K562 (cell line): ENCODE data around the gene NTPCR. TPM values are rescaled to one million over a fixed set of nuclear protein-coding genes. Genes with fewer than 3 reads are reported as not detected.
A peak's percentile ranks its signal among the peaks of the same experiment; 100 is the strongest.

Experiments used
- BCL6 ChIP-seq: fragments of 250-450 bp; sonication (Bioruptor Pico); IDR thresholded peaks from 2 replicates; pipeline ENCODE4 v1.4.0; 2020
- BDP1 ChIP-seq: IDR thresholded peaks from 3 replicates; pipeline ENCODE4 v1.6.1; 2011; ENCODE audit not compliant: insufficient read length, insufficient read depth
- BMI1 ChIP-seq: fragments of 150-350 bp; IDR thresholded peaks from 2 replicates; pipeline ENCODE4 v1.6.1; 2014; ENCODE audit warnings: low read length
- CTBP1 ChIP-seq: fragments of 450-650 bp; IDR thresholded peaks from 2 replicates; pipeline ENCODE4 v1.6.1; 2016; ENCODE audit warnings: borderline replicate concordance
- E2F3 ChIP-seq: fragments of 250-450 bp; sonication (Bioruptor Pico); IDR thresholded peaks from 2 replicates; pipeline ENCODE4 v1.4.0; 2020; ENCODE audit warnings: mild to moderate bottlenecking
- EGR1 ChIP-seq: fragments of 450-650 bp; conservative IDR thresholded peaks from 2 replicates; pipeline ENCODE4 v1.6.1; 2017; ENCODE audit warnings: mild to moderate bottlenecking
- ERF ChIP-seq: fragments of 450-650 bp; formaldehyde crosslinking; IDR thresholded peaks from 2 replicates; pipeline ENCODE4 v1.4.0; 2020; ENCODE audit warnings: mild to moderate bottlenecking, mixed read lengths
- GABPB1 ChIP-seq: sonication (generic); formaldehyde crosslinking; IDR thresholded peaks from 2 replicates; pipeline ENCODE4 v1.8.0; 2022; ENCODE audit warnings: mild to moderate bottlenecking, missing genetic modification reagents
- GATAD2B ChIP-seq: fragments of 450-650 bp; IDR thresholded peaks from 2 replicates; pipeline ENCODE4 v1.6.1; 2017; ENCODE audit warnings: mild to moderate bottlenecking, borderline replicate concordance
- HDAC3 ChIP-seq: fragments of 450-650 bp; IDR thresholded peaks from 2 replicates; pipeline ENCODE4 v1.6.1; 2018; ENCODE audit warnings: borderline replicate concordance, mild to moderate bottlenecking, moderate library complexity; ENCODE audit not compliant: partially characterized antibody
- ILF3 ChIP-seq: fragments of 450-650 bp; IDR thresholded peaks from 2 replicates; pipeline ENCODE4 v1.6.1; 2018; ENCODE audit warnings: antibody characterized with exemption, mild to moderate bottlenecking, moderate library complexity, borderline replicate concordance
- IRF2 ChIP-seq: sonication (generic); formaldehyde crosslinking; IDR thresholded peaks from 2 replicates; pipeline ENCODE4 v1.8.1; 2022; ENCODE audit warnings: mild to moderate bottlenecking, missing genetic modification reagents
- JUN ChIP-seq, 2 experiments: sonication (generic) in 1 of 2; formaldehyde crosslinking in 1 of 2; IDR thresholded peaks; 2 replicates each; pipeline versions ENCODE4 v1.6.1 to v1.8.0; 2012 to 2022; ENCODE audit warnings: borderline replicate concordance in 2 of 2, mild to moderate bottlenecking in 2 of 2, improper control_type of control experiment in 1 of 2, low read depth in 1 of 2, low read length in 1 of 2, missing genetic modification reagents in 1 of 2
- KHSRP ChIP-seq: fragments of 450-650 bp; IDR thresholded peaks from 2 replicates; pipeline ENCODE4 v1.6.1; 2017
- LARP7 ChIP-seq: fragments of 450-650 bp; IDR thresholded peaks from 2 replicates; pipeline ENCODE4 v1.6.1; 2016
- MAFG ChIP-seq: fragments of 450-650 bp; conservative IDR thresholded peaks from 2 replicates; pipeline ENCODE4 v1.6.1; 2016; ENCODE audit warnings: missing genetic modification characterization, missing compliant biosample characterization
- NR1H2 ChIP-seq: sonication (generic); formaldehyde crosslinking; IDR thresholded peaks from 2 replicates; pipeline ENCODE4 v1.4.0; 2020; ENCODE audit warnings: mild to moderate bottlenecking, missing genetic modification reagents
- POLR2B ChIP-seq: fragments of 450-650 bp; IDR thresholded peaks from 2 replicates; pipeline ENCODE4 v1.6.1; 2018; ENCODE audit warnings: low read depth; ENCODE audit not compliant: partially characterized antibody
- PRDM10 ChIP-seq: fragments of 450-650 bp; IDR thresholded peaks from 2 replicates; pipeline ENCODE4 v1.6.1; 2018; ENCODE audit not compliant: partially characterized antibody
- SAFB ChIP-seq: fragments of 200-400 bp; formaldehyde crosslinking; IDR thresholded peaks from 2 replicates; pipeline ENCODE4 v1.6.1; 2017; ENCODE audit warnings: low read depth, low read length, borderline replicate concordance
- SIN3B ChIP-seq: fragments of 450-650 bp; IDR thresholded peaks from 2 replicates; pipeline ENCODE4 v1.6.1; 2017; ENCODE audit warnings: low read depth, mild to moderate bottlenecking, moderate library complexity
- SIRT6 ChIP-seq: IDR thresholded peaks from one replicate; pipeline ENCODE4 v1.6.1; 2012; ENCODE audit warnings: low read depth, mild to moderate bottlenecking, control low read depth, inconsistent platforms, low read length, moderate library complexity
- SMAD3 ChIP-seq: fragments of 450-650 bp; formaldehyde crosslinking; conservative IDR thresholded peaks from 2 replicates; pipeline ENCODE4 v1.4.0; 2020; ENCODE audit warnings: mild to moderate bottlenecking
- TAF7 ChIP-seq: fragments of 450-650 bp; IDR thresholded peaks from 2 replicates; pipeline ENCODE4 v1.6.1; 2016; ENCODE audit warnings: missing genetic modification characterization, missing compliant biosample characterization
- ZNF76 ChIP-seq: fragments of 250-450 bp; sonication (Bioruptor Pico); IDR thresholded peaks from 2 replicates; pipeline ENCODE4 v1.4.0; 2020; ENCODE audit warnings: mild to moderate bottlenecking, moderate library complexity, borderline replicate concordance
- ZNF780A ChIP-seq: fragments of 250-450 bp; sonication (Bioruptor Pico); IDR thresholded peaks from 2 replicates; pipeline ENCODE4 v1.5.0; 2021; ENCODE audit warnings: mild to moderate bottlenecking
- polyA plus RNA-seq, 8 experiments: library from polyadenylated mRNA; depleted of rRNA in 4 of 8; stranded (reverse) in 5 of 8; unstranded in 3 of 8; fragments of >200 nt; fragmentation: Nextera tagmentation in 2 of 8; fragmentation: Illumina TruSeq in 1 of 8; extraction: Ambion mirVana in 2 of 8; extraction: Trizol in 1 of 8; gene quantifications; 2 replicates each; pipeline versions ENCODE4 v1.2.1 to v1.2.3, GENCODE V29; 2011 to 2014; ENCODE audit warnings: inconsistent platforms in 1 of 8, missing spikeins in 1 of 8
- total RNA-seq, 7 experiments: library from RNA; depleted of rRNA in 6 of 7; stranded (reverse); fragments of >200 nt in 6 of 7; fragmentation: Illumina TruSeq in 2 of 7; extraction: Trizol in 2 of 7; gene quantifications; 2 replicates each; pipeline versions ENCODE4 v1.2.1 to v1.2.3, GENCODE V29; 2011 to 2021; ENCODE audit warnings: low replicate concordance in 1 of 7

Gene NTPCR
- total and polyA plus RNA-seq, 9 of the 15 experiments (the other 6 are each of a cell fraction or from before 2014, with no cell fraction given) = 19.3 to 105 (median 48.8) TPM

- no peak for TF ChIP-seq JUN (IDR thresholded peaks at IDR 0.05; ENCODE audit: borderline replicate concordance, low read depth, low read length)
- TF ChIP-seq JUN (CRISPR knock-in tag; IDR thresholded peaks at IDR 0.05; ENCODE audit: borderline replicate concordance) = no peak
- peak; percentile 77 for TF ChIP-seq ERF (CRISPR knock-in tag)
- no peak for TF ChIP-seq LARP7
- 0 out of 2 replicates have a peak, but pooled peaks have one; percentile 18 for TF ChIP-seq SIN3B
- TF ChIP-seq SAFB = no peak
- no peak for TF ChIP-seq BMI1
- no peak for TF ChIP-seq TAF7 (tag)
- no peak for TF ChIP-seq EGR1
- peak; percentile 8 for TF ChIP-seq PRDM10
- no peak for TF ChIP-seq MAFG (tag)
- TF ChIP-seq KHSRP = no peak
- no peak for TF ChIP-seq GATAD2B
- no peak for TF ChIP-seq HDAC3
- TF ChIP-seq NR1H2 (CRISPR knock-in tag) = no peak
- TF ChIP-seq BDP1 = no peak
- TF ChIP-seq IRF2 (CRISPR knock-in tag) = no peak
- peak; percentile 87 for TF ChIP-seq GABPB1
- no peak for TF ChIP-seq ZNF76 (CRISPR knock-in tag)
- TF ChIP-seq SMAD3 (CRISPR knock-in tag) = peak; percentile 58; the same call in 1 of the 2 replicates
- TF ChIP-seq ZNF780A = 0 out of 2 replicates have a peak, but pooled peaks have one; percentile 54
- TF ChIP-seq SIRT6 = no peak
- peak; percentile 77 for TF ChIP-seq POLR2B
- TF ChIP-seq E2F3 (CRISPR knock-in tag) = no peak; the same call in 1 of the 2 replicates
- no peak for TF ChIP-seq ILF3
- no peak for TF ChIP-seq BCL6 (CRISPR knock-in tag)
- no peak; the same call in 1 of the 2 replicates for TF ChIP-seq CTBP1
Measured at GRCh38 chr1:232950197-232951176, at the start of gene NTPCR (continued).
